OCI-LY3 (cell line): ENCODE measurements around the gene MYO1F.

Experiments used
- H2AFZ ChIP-seq: fragments of 200-600, 300-600 bp; shearing (Covaris generic); 2 replicates; pipeline ENCODE4 v1.6.0; 2014; ENCODE audit warnings: antibody characterized with exemption, low read depth, low read length
- H3K27ac ChIP-seq: fragments of 200-600, 300-600 bp; sonication (generic); 2 replicates; pipeline ENCODE4 v1.5.1; 2014; ENCODE audit warnings: mild to moderate bottlenecking, low read length, moderate library complexity, mixed read lengths
- H3K27me3 ChIP-seq: fragments of 200-600, 300-600 bp; sonication (generic); 2 replicates; pipeline ENCODE4 v1.6.1; 2014; ENCODE audit warnings: low read depth, low read length, mixed read lengths
- H3K36me3 ChIP-seq: fragments of 200-600, 300-600 bp; sonication (generic); replicated peaks from 2 replicates; pipeline ENCODE3; 2014; ENCODE audit warnings: low read depth, low read length, mixed read lengths
- H3K4me1 ChIP-seq: fragments of 300-600, 200-600 bp; sonication (generic); 2 replicates; pipeline ENCODE4 v1.6.1; 2014; ENCODE audit warnings: low read length, mixed read lengths
- H3K4me2 ChIP-seq: fragments of 200-600, 300-600 bp; sonication (generic); 2 replicates; pipeline ENCODE4 v1.6.1; 2014; ENCODE audit warnings: low read length, mixed read lengths
- H3K4me3 ChIP-seq: fragments of 300-600, 200-600 bp; sonication (generic); 2 replicates; pipeline ENCODE4 v1.5.1; 2014; ENCODE audit warnings: antibody characterized with exemption, mild to moderate bottlenecking, low read length, moderate library complexity
- H3K79me2 ChIP-seq: fragments of 300-600, 200-600 bp; shearing (Covaris generic); 2 replicates; pipeline ENCODE4 v1.6.1; 2014; ENCODE audit warnings: mild to moderate bottlenecking, low read length, mixed read lengths
- H3K9ac ChIP-seq: fragments of 300-600, 200-600 bp; shearing (Covaris generic); 2 replicates; pipeline ENCODE4 v1.6.0; 2014; ENCODE audit warnings: mild to moderate bottlenecking, low read length, moderate library complexity
- H3K9me3 ChIP-seq: fragments of 200-600, 300-600 bp; shearing (Covaris generic); 2 replicates; pipeline ENCODE4 v1.6.1; 2014; ENCODE audit warnings: low read length, mixed read lengths; ENCODE audit not compliant: insufficient read depth
- H4K20me1 ChIP-seq: fragments of 200-600, 300-600 bp; sonication (generic); 2 replicates; pipeline ENCODE4 v1.6.1; 2016; ENCODE audit warnings: low read length, mixed read lengths; ENCODE audit not compliant: insufficient read depth
- CTCF ChIP-seq: fragments of 200-600, 300-600 bp; sonication (generic); IDR thresholded peaks from 2 replicates; pipeline ENCODE4 v1.5.1; 2014; ENCODE audit warnings: antibody characterized with exemption, low read length, low read depth
- EZH2phosphoT487 ChIP-seq: fragments of 200-600 bp; shearing (Covaris generic); IDR thresholded peaks from 2 replicates; pipeline ENCODE4 v1.6.1; 2018; ENCODE audit warnings: antibody characterized with exemption, mixed run types, low read depth

The MYO1F gene

DNA sequence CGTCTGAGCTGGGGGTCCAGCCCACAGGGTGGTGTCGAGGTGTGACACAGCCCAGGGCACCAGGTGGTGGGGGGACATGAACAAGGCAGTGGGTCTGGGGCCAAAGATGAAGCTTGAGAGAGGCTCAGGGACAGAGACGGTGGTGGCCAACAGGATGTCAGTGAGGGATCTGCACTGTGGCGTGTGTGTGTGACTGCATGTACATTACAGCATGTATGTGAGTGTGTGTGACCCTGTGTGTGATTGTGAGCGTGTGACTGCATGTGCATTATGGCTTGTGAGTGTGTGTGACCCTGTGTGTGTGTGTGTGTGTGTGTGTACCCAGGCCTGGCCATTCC is 31.7 kb upstream of the MYO1F start:
- Histone ChIP-seq H4K20me1 (no peaks in the 10 kb centered on the region), H3K36me3 (no peaks in the 10 kb centered on the region), H3K4me1 (no peaks in the 10 kb centered on the region), H3K79me2 (no peaks in the 10 kb centered on the region), H3K4me3 (no peak overlapping the region), H2AFZ (no peak overlapping the region), H3K27ac (no peak overlapping the region), H3K9ac (no peak overlapping the region), H3K4me2 (no peak overlapping the region), H3K9me3 (no peaks in the 10 kb centered on the region; the same call in 1 of the 2 replicates), H3K27me3 (no peaks in the 10 kb centered on the region)
- TF ChIP-seq CTCF (no peak), EZH2phosphoT487 (no peak)

GRCh38 chr19:8607386-8607785 is 30.1 kb upstream of the MYO1F start:
- no peak overlapping the region for H3K27ac ChIP-seq
- no peak overlapping the region for H3K4me3 ChIP-seq
- no peak overlapping the region for H3K4me2 ChIP-seq

GRCh38 chr19:8605514-8605913 is 28.3 kb upstream of the MYO1F start:
- Histone ChIP-seq H2AFZ (no peak overlapping the region), H3K9ac (no peak overlapping the region), H3K79me2 (no peaks in the 10 kb centered on the region), H3K36me3 (no peaks in the 10 kb centered on the region), H3K4me2 (no peak overlapping the region), H4K20me1 (no peaks in the 10 kb centered on the region), H3K9me3 (no peaks in the 10 kb centered on the region; the same call in 1 of the 2 replicates), H3K4me3 (no peak overlapping the region), H3K27me3 (no peaks in the 10 kb centered on the region), H3K27ac (no peak overlapping the region), H3K4me1 (no peaks in the 10 kb centered on the region)
- no peak for TF ChIP-seq EZH2phosphoT487
- TF ChIP-seq CTCF = no peak

More at GRCh38 chr19:8607386-8607785, 30.1 kb upstream of the MYO1F start:
- no peaks in the 10 kb centered on the region for H3K4me1 ChIP-seq
- H3K9ac ChIP-seq = no peak overlapping the region
- TF ChIP-seq EZH2phosphoT487 = no peak
- no peak for TF ChIP-seq CTCF
- H2AFZ ChIP-seq = no peak overlapping the region
- no peaks in the 10 kb centered on the region for H3K27me3 ChIP-seq
- no peaks in the 10 kb centered on the region; the same call in 1 of the 2 replicates for H3K9me3 ChIP-seq
- H3K79me2 ChIP-seq = no peaks in the 10 kb centered on the region
- no peaks in the 10 kb centered on the region for H3K36me3 ChIP-seq
- no peaks in the 10 kb centered on the region for H4K20me1 ChIP-seq

DNA sequence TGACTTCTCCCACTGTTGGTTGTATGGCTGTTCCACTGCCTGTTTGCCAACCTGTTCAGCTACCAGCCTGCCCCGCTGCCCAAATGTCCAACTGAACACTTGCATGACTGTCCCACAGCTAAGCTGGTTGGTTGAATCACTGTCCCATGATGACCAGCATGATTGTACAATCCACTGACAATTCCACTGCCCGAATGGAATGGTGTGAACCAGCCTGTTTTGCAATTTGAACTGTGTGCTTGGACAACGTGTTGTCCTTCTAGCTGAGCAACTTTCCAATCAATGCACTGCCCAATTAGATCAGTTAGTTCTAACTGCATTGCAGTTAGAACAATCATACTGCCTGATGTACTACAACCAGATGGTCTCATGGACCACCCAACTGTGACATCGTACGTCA is 24.6 kb upstream of the MYO1F start:
- Histone ChIP-seq H3K4me3 (no peak overlapping the region), H3K9ac (no peak overlapping the region), H4K20me1 (no peaks in the 10 kb centered on the region), H3K9me3 (no peaks in the 10 kb centered on the region; the same call in 1 of the 2 replicates), H2AFZ (no peak overlapping the region), H3K79me2 (no peaks in the 10 kb centered on the region), H3K27ac (no peak overlapping the region), H3K36me3 (no peaks in the 10 kb centered on the region), H3K4me2 (no peak overlapping the region), H3K27me3 (no peaks in the 10 kb centered on the region), H3K4me1 (peaks cover 7% of the 10 kb centered on the region; the same call in 1 of the 2 replicates)
- TF ChIP-seq EZH2phosphoT487 (no peak), CTCF (no peak)
